Measurements from ENCODE around the gene WBP11. TPM values are rescaled to one million over a fixed set of nuclear protein-coding genes. Genes with fewer than 3 reads are reported as not detected.

WBP11 gene
- total and polyA plus RNA-seq, 8 donors, result 1.4 to 65.9 (median 16.1) TPM

GRCh38 chr12:14795028-14795448 is 8.2 kb downstream of the WBP11 start:
- peaks cover 68 to 98% (median 97%) of the 10 kb centered on the region in 4 donors for H3K36me3 ChIP-seq
- peaks cover 0 to 2% (median 0%) of the 10 kb centered on the region in 4 donors for H3K4me1 ChIP-seq
- WGBS, 5 donors, result 71 to 80% (median 77%) methylated on average over 4 of the region's 4 CpGs
- intact Hi-C loops (cut with DNase I; ENCODE audit: low total_unique reads), result no loop called here
- TF ChIP-seq CTCF (IDR thresholded peaks at IDR 0.05), result no peak
- no peak for TF ChIP-seq POLR2A (IDR thresholded peaks at IDR 0.05)
- TF ChIP-seq EP300 (IDR thresholded peaks at IDR 0.05), result no peak
- no peak for TF ChIP-seq POLR2AphosphoS5 (IDR thresholded peaks at IDR 0.05)
- DNase-seq, result no peak
- no peak overlapping the region for H3K4me3 ChIP-seq
- no peaks in the 10 kb centered on the region for H3K9me3 ChIP-seq
- H3K27me3 ChIP-seq, result no peaks in the 10 kb centered on the region
- no peak overlapping the region for H3K27ac ChIP-seq

GRCh38 chr12:14785568-14785967 is 17.7 kb downstream of the WBP11 start:
- no peaks in the 10 kb centered on the region for H3K27me3 ChIP-seq
- TF ChIP-seq POLR2AphosphoS5 (IDR thresholded peaks at IDR 0.05) (no peak), CTCF (IDR thresholded peaks at IDR 0.05) (no peak), EP300 (IDR thresholded peaks at IDR 0.05) (no peak), POLR2A (IDR thresholded peaks at IDR 0.05) (no peak)
- DNase-seq, result no peak
- no peak overlapping the region for H3K4me3 ChIP-seq
- H3K4me1 ChIP-seq, result peaks cover 0 to 5% (median 0%) of the 10 kb centered on the region in 4 donors
- 78 to 89% (median 85%) methylated on average over 3 of the region's 3 CpGs for WGBS, 5 donors
- peaks cover 37 to 68% (median 61%) of the 10 kb centered on the region in 4 donors for H3K36me3 ChIP-seq
- H3K9me3 ChIP-seq, result no peaks in the 10 kb centered on the region
- no peak overlapping the region for H3K27ac ChIP-seq
- intact Hi-C loops (cut with DNase I; ENCODE audit: low total_unique reads), result no loop called here

GRCh38 chr12:14784471-14784870 is 18.8 kb downstream of the WBP11 start:
- peaks cover 0 to 11% (median 0%) of the 10 kb centered on the region in 4 donors for H3K4me1 ChIP-seq
- H3K4me3 ChIP-seq, result no peak overlapping the region
- H3K27ac ChIP-seq, result no peak overlapping the region
- 92 to 98% (median 96%) methylated on average over 2 of the region's 2 CpGs for WGBS, 5 donors
- no peak for DNase-seq
- peaks cover 27 to 57% (median 50%) of the 10 kb centered on the region in 4 donors for H3K36me3 ChIP-seq
- TF ChIP-seq CTCF (IDR thresholded peaks at IDR 0.05) (no peak), POLR2AphosphoS5 (IDR thresholded peaks at IDR 0.05) (no peak), POLR2A (IDR thresholded peaks at IDR 0.05) (no peak), EP300 (IDR thresholded peaks at IDR 0.05) (no peak)
- H3K27me3 ChIP-seq, result no peaks in the 10 kb centered on the region
- intact Hi-C loops (cut with DNase I; ENCODE audit: low total_unique reads), result no loop called here
- H3K9me3 ChIP-seq, result no peaks in the 10 kb centered on the region

GRCh38 chr12:14782756-14783155 is 20.5 kb downstream of the WBP11 start:
- TF ChIP-seq CTCF (IDR thresholded peaks at IDR 0.05) (no peak), POLR2AphosphoS5 (IDR thresholded peaks at IDR 0.05) (no peak)
- no peak overlapping the region for H3K4me3 ChIP-seq
- H3K36me3 ChIP-seq, result peaks cover 10 to 40% (median 33%) of the 10 kb centered on the region in 4 donors
- no peak for DNase-seq
- no peak overlapping the region for H3K27ac ChIP-seq
- peaks cover 0 to 14% (median 2%) of the 10 kb centered on the region in 4 donors for H3K4me1 ChIP-seq
- intact Hi-C loops (cut with DNase I; ENCODE audit: low total_unique reads), result no loop called here
- no peaks in the 10 kb centered on the region for H3K9me3 ChIP-seq
- no peaks in the 10 kb centered on the region for H3K27me3 ChIP-seq
